Osteocyte (in vitro differentiated cells): ENCODE results near the gene TLN1. TPM values are rescaled to one million over a fixed set of nuclear protein-coding genes. Genes with fewer than 3 reads are reported as not detected.
A peak's percentile ranks its signal among the peaks of the same experiment; 100 is the strongest.

Source experiments
- DNase-seq: peaks from one replicate; pipeline ENCODE4 v3.0.0; 2021; ENCODE audit warnings: mixed read lengths; ENCODE audit not compliant: unreplicated experiment; ENCODE audit errors: extremely low spot score
- H3K27ac Mint-ChIP-seq: one replicate; pipeline ENCODE4 v1.8.0; 2021; ENCODE audit warnings: mild to moderate bottlenecking, mixed read lengths; ENCODE audit not compliant: unreplicated experiment
- H3K27me3 Mint-ChIP-seq: one replicate; pipeline ENCODE4 v1.8.0; 2021; ENCODE audit warnings: mixed read lengths; ENCODE audit not compliant: unreplicated experiment
- H3K36me3 Mint-ChIP-seq: one replicate; pipeline ENCODE4 v1.8.0; 2021; ENCODE audit warnings: mixed read lengths; ENCODE audit not compliant: unreplicated experiment
- H3K4me1 Mint-ChIP-seq: one replicate; pipeline ENCODE4 v1.8.0; 2021; ENCODE audit warnings: mixed read lengths; ENCODE audit not compliant: unreplicated experiment
- H3K4me3 Mint-ChIP-seq: one replicate; pipeline ENCODE4 v1.8.0; 2021; ENCODE audit warnings: mild to moderate bottlenecking, moderate library complexity, mixed read lengths; ENCODE audit not compliant: unreplicated experiment
- H3K9me3 Mint-ChIP-seq: one replicate; pipeline ENCODE4 v1.8.0; 2021; ENCODE audit warnings: mixed read lengths; ENCODE audit not compliant: unreplicated experiment
- total RNA-seq: library from RNA; stranded (reverse); gene quantifications from 2 replicates; pipeline ENCODE4 v1.2.1, GENCODE V29; 2021
- TF ChIP-seq, protein P1 (sequence below): fragments of 200-600 bp; sonication (generic); IDR thresholded peaks from 2 replicates; pipeline ENCODE4 v1.5.0; 2021; ENCODE audit warnings: antibody characterized with exemption, mild to moderate bottlenecking, moderate library complexity

Gene TLN1
- total RNA-seq, 1 donor from 2014 or later, result 439 TPM

DNA sequence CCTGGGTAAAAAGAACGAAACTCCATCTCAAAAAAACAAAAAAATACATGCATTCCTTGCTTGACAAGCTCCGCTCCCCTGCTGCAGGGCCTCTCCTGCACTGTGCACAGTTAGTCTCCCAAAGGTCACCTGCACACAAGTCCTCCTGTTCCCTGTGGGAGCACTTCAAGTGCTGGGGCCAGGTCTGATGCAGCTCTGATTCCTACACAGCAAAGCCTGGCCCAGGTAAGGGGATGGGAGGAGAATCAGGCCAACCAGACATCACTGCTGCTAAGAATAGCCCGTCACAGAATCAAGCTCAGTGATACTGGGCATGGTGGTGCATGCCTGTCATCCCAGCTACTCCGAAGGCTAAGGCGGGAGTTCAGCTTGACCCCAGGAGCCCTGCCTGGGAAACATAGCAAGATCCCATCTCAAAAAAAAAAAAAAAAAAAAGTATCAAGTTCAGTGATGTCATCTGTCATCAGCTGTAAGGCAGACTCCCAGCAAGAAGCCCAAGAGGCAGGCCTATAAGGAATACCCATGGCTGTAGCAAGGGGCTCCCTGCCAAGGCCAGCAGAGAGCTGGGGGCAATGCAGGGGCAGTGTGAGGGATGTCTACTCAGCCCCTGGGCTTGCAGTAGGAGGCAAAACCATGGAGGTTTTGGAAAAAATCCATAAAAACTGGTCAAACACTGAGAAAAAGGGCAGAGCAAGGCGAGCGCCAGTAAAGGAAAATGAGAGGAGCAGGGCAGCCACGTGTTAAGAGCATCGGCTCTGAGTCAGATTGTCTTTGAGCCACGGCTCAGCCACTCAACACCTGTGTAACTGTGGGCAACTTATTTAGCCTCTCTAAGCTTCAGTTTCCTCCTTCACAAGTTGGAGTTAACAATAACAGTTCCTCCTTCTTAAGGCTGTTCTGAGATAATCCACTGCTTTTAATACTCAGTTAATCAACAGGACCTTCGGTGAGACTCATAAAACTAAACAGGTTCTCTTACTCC lies 45.5 kb downstream of the TLN1 start:
- peaks cover 77% of the 10 kb centered on the region for H3K4me1 Mint-ChIP-seq

GRCh38 chr9:35685506-35685905 lies 46.5 kb downstream of the TLN1 start:
- no peaks in the 10 kb centered on the region for H3K9me3 Mint-ChIP-seq
- H3K4me3 Mint-ChIP-seq, result no peak overlapping the region
- peak overlapping the region; percentile 54 for H3K27ac Mint-ChIP-seq
- H3K36me3 Mint-ChIP-seq, result peaks cover 32% of the 10 kb centered on the region
- no peaks in the 10 kb centered on the region for H3K27me3 Mint-ChIP-seq
- H3K4me1 Mint-ChIP-seq, result peaks cover 75% of the 10 kb centered on the region
- TF ChIP-seq, protein P1, sequence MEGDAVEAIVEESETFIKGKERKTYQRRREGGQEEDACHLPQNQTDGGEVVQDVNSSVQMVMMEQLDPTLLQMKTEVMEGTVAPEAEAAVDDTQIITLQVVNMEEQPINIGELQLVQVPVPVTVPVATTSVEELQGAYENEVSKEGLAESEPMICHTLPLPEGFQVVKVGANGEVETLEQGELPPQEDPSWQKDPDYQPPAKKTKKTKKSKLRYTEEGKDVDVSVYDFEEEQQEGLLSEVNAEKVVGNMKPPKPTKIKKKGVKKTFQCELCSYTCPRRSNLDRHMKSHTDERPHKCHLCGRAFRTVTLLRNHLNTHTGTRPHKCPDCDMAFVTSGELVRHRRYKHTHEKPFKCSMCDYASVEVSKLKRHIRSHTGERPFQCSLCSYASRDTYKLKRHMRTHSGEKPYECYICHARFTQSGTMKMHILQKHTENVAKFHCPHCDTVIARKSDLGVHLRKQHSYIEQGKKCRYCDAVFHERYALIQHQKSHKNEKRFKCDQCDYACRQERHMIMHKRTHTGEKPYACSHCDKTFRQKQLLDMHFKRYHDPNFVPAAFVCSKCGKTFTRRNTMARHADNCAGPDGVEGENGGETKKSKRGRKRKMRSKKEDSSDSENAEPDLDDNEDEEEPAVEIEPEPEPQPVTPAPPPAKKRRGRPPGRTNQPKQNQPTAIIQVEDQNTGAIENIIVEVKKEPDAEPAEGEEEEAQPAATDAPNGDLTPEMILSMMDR, result no peak
- DNase-seq, result no peak

More for the DNA sequence above, 45.5 kb downstream of the TLN1 start:
- peak overlapping the region; percentile 57 for H3K4me3 Mint-ChIP-seq
- peaks cover 32% of the 10 kb centered on the region for H3K36me3 Mint-ChIP-seq
- DNase-seq, result peak; percentile 89
- no peaks in the 10 kb centered on the region for H3K27me3 Mint-ChIP-seq
- H3K9me3 Mint-ChIP-seq, result no peaks in the 10 kb centered on the region
- peak overlapping the region; percentile 96 for H3K27ac Mint-ChIP-seq
- TF ChIP-seq, protein P1, result no peak

DNA sequence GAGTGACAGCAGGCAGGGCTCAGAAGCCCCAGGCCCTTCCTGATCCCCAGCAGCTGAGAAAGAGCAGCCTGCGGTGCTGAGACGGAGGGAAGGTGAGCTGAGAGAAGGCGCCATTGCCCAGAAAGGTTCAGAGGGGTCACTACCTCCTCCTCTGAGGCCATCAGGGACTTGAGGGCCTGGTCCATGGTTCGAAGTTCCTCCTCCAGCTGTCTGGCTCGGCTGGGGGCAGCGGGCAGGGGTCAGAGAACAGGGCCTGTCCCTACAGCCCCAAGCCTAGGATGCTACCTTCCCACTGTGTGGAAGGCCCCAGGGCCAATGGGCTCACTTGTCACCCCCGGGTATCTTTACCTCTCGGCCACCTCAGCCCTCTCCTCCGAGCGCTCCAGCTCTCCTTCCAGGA lies 47.1 kb downstream of the TLN1 start:
- Mint-ChIP-seq H3K36me3 (peaks cover 32% of the 10 kb centered on the region), H3K9me3 (no peaks in the 10 kb centered on the region), H3K27ac (peak overlapping the region; percentile 40), H3K4me1 (peaks cover 81% of the 10 kb centered on the region), H3K27me3 (no peaks in the 10 kb centered on the region), H3K4me3 (no peak overlapping the region)
- DNase-seq, result no peak
- TF ChIP-seq, protein P1, result no peak

GRCh38 chr9:35683323-35683722 lies 48.7 kb downstream of the TLN1 start:
- Mint-ChIP-seq H3K4me1 (peaks cover 83% of the 10 kb centered on the region), H3K9me3 (no peaks in the 10 kb centered on the region), H3K27me3 (no peaks in the 10 kb centered on the region), H3K4me3 (no peak overlapping the region), H3K36me3 (peaks cover 32% of the 10 kb centered on the region), H3K27ac (peak overlapping the region; percentile 54)
- no peak for DNase-seq
- TF ChIP-seq, protein P1, result no peak
